Measurements from ENCODE around the gene CUBN. TPM values are rescaled to one million over a fixed set of nuclear protein-coding genes. Genes with fewer than 3 reads are reported as not detected.

The CUBN gene
- total RNA-seq, 1 experiment from 2014 or later, result 0.80 TPM

DNA sequence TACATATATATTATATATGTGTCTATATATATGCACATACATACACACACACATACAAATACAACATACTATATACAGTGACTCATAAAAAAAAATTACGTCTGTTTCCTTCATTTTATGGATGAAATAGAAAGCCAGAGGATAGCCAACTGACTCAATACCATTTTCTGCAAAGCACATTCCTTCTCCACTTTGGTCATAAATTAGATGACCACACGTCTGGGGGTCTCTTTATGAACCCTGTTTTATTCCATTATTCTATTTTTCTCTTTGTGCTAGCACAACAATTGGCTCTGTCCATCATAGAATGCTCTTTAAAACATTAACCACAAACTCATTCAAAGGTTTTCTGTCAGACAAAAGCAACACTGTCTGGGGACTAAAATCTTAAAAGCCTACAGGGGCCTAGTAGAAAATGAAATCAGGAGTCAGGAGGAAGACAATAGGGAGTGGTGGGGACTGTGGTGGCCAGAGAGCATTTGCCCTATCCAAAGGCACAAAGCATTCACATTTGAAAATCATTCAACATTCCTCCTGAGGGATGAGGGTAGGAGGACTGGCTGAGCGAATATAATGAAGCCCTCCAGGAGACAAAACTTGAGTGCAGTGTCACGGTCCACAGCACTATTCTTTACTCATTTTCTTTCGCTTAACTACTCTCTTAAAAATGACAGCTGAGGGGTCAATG, 4.3 kb downstream of the CUBN start:
- H2AFZ ChIP-seq (ENCODE audit: low read length), result no peak overlapping the region
- no peaks in the 10 kb centered on the region for H3F3A ChIP-seq (ENCODE audit: low read length, unreplicated experiment)
- intact Hi-C loops (cut with micrococcal nuclease), result no loop called here
- no peak overlapping the region for H3K27ac ChIP-seq (ENCODE audit: low read length)
- no peaks in the 10 kb centered on the region for H3K36me3 ChIP-seq (ENCODE audit: low read depth, low read length)
- ATAC-seq (no peak), DNase-seq (no peak)
- ChIA-PET POLR2A (ENCODE audit: unreplicated experiment) (no interaction called here), CTCF (no interaction called here)
- no peak overlapping the region for H3K4me3 ChIP-seq (ENCODE audit: low read length)
- BruUV-seq (replicated peaks), result no TSS peak
- no peaks in the 10 kb centered on the region for H3K79me2 ChIP-seq (ENCODE audit: low read length)
- no peaks in the 10 kb centered on the region for H3K9me3 ChIP-seq (ENCODE audit: low read length)
- TF ChIP-seq, protein P1, sequence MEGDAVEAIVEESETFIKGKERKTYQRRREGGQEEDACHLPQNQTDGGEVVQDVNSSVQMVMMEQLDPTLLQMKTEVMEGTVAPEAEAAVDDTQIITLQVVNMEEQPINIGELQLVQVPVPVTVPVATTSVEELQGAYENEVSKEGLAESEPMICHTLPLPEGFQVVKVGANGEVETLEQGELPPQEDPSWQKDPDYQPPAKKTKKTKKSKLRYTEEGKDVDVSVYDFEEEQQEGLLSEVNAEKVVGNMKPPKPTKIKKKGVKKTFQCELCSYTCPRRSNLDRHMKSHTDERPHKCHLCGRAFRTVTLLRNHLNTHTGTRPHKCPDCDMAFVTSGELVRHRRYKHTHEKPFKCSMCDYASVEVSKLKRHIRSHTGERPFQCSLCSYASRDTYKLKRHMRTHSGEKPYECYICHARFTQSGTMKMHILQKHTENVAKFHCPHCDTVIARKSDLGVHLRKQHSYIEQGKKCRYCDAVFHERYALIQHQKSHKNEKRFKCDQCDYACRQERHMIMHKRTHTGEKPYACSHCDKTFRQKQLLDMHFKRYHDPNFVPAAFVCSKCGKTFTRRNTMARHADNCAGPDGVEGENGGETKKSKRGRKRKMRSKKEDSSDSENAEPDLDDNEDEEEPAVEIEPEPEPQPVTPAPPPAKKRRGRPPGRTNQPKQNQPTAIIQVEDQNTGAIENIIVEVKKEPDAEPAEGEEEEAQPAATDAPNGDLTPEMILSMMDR (conservative IDR thresholded peaks at IDR 0.05; ENCODE audit: low read depth, low read length), result no peak
- TF ChIP-seq EZH2 (IDR thresholded peaks at IDR 0.05; ENCODE audit: low read length, unreplicated experiment), result no peak
- TF ChIP-seq EZH2phosphoT487 (IDR thresholded peaks at IDR 0.05; ENCODE audit: borderline replicate concordance, low read length), result no peak
- H3K4me2 ChIP-seq (ENCODE audit: low read length), result no peak overlapping the region
- H3K9ac ChIP-seq (ENCODE audit: low read length), result no peak overlapping the region
- no peaks in the 10 kb centered on the region for H4K20me1 ChIP-seq (ENCODE audit: low read length)
- peaks cover 12% of the 10 kb centered on the region for H3K4me1 ChIP-seq (ENCODE audit: insufficient read depth, low read length)
- H3K9me2 ChIP-seq (replicated peaks; ENCODE audit: low read length), result no peaks in the 10 kb centered on the region
- no peaks in the 10 kb centered on the region for H3K27me3 ChIP-seq (ENCODE audit: low read length)

DNA sequence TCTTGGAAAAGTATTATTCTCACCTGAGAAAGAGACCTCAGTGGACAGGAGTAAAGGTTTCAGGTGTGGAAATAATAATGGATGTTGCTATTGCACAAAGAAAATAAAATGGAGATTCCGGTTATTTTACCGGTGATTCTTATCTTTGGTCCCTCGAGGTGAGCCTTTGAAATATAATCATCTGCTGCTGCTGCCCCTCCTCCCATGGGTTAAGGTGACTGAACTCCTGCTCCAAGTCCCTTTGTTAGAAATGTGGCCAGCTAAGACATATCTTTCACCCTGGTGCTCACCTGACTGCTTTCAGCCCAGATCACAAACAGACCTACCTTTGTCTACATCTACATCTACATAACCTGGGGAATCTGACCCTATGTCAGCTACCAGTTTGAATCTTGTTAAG, 5.7 kb downstream of the CUBN start:
- POLR2A ChIA-PET (ENCODE audit: unreplicated experiment), result no interaction called here
- Histone ChIP-seq H2AFZ (ENCODE audit: low read length) (no peak overlapping the region), H3K9me3 (ENCODE audit: low read length) (no peaks in the 10 kb centered on the region), H3K79me2 (ENCODE audit: low read length) (no peaks in the 10 kb centered on the region), H3K4me2 (ENCODE audit: low read length) (no peak overlapping the region), H3F3A (ENCODE audit: low read length, unreplicated experiment) (no peaks in the 10 kb centered on the region), H3K9me2 (replicated peaks; ENCODE audit: low read length) (no peaks in the 10 kb centered on the region), H3K4me1 (ENCODE audit: insufficient read depth, low read length) (peaks cover 12% of the 10 kb centered on the region), H3K4me3 (ENCODE audit: low read length) (no peak overlapping the region), H3K27me3 (ENCODE audit: low read length) (no peaks in the 10 kb centered on the region), H4K20me1 (ENCODE audit: low read length) (no peaks in the 10 kb centered on the region), H3K36me3 (ENCODE audit: low read depth, low read length) (no peaks in the 10 kb centered on the region), H3K27ac (ENCODE audit: low read length) (no peak overlapping the region), H3K9ac (ENCODE audit: low read length) (no peak overlapping the region)
- ATAC-seq (no peak), DNase-seq (no peak)
- intact Hi-C loops (cut with micrococcal nuclease), result no loop called here
- CTCF ChIA-PET, result no interaction called here
- no TSS peak for BruUV-seq (replicated peaks)
- TF ChIP-seq, protein P1 (conservative IDR thresholded peaks at IDR 0.05; ENCODE audit: low read depth, low read length), result no peak
- TF ChIP-seq EZH2 (IDR thresholded peaks at IDR 0.05; ENCODE audit: low read length, unreplicated experiment), result no peak
- no peak for TF ChIP-seq EZH2phosphoT487 (IDR thresholded peaks at IDR 0.05; ENCODE audit: borderline replicate concordance, low read length)
